GM12878 (cell line): Measurements from ENCODE around the gene SEMA4A. TPM values are rescaled to one million over a fixed set of nuclear protein-coding genes. Genes with fewer than 3 reads are reported as not detected.

Experiments used
- ATAC-seq: fragments of 200-7000 bp; cut with Tn5 transposase; 3 replicates; pipeline ENCODE4 v1.9.1; 2020; ENCODE audit warnings: mild to moderate bottlenecking, moderate library complexity
- BruUV-seq: library from RNA; stranded (reverse); fragments of 400-500 nt; replicated peaks from 2 replicates; lab custom pipeline; 2021; lab: Mats Ljungman, UMichigan
- CTCF ChIA-PET: fragments of 300-600 bp; sonication (Branson Sonifier 250); formaldehyde crosslinking; extraction: SDS; loops from one replicate; lab custom pipeline; 2021; ENCODE audit warnings: inconsistent platforms; lab: Yijun Ruan, JAX
- POLR2A ChIA-PET: fragments of 350-600 bp; formaldehyde crosslinking; extraction: SDS; loops from one replicate; lab custom pipeline; 2021; ENCODE audit warnings: inconsistent platforms; lab: Charles Lee
- RAD21 ChIA-PET: fragments of 300-600 bp; sonication (Branson Sonifier 250); formaldehyde crosslinking; loops from one replicate; lab custom pipeline; 2023; ENCODE audit warnings: antibody characterized with exemption; ENCODE audit not compliant: unreplicated experiment; lab: Charles Lee
- SMC1A ChIA-PET: fragments of 300-600 bp; sonication (Branson Sonifier 250); formaldehyde crosslinking; loops from one replicate; lab custom pipeline; 2023; ENCODE audit not compliant: unreplicated experiment, uncharacterized antibody; lab: Charles Lee
- DNase-seq: peaks from one replicate; pipeline ENCODE4 v3.0.0-alpha.2; 2011; ENCODE audit warnings: low read depth, low spot score
- FAIRE-seq: peaks from 3 replicates; lab custom pipeline; 2011; peaks lifted over from hg19 to GRCh38; lab: Jason Lieb, UNC
- H2AFZ ChIP-seq: 2 replicates; pipeline ENCODE4 v1.6.0; 2011; ENCODE audit warnings: low read depth, low read length, control low read depth; ENCODE audit not compliant: control insufficient read depth
- H3K27ac ChIP-seq: 2 replicates; pipeline ENCODE4 v1.5.1; 2011; ENCODE audit warnings: control low read depth; ENCODE audit not compliant: control insufficient read depth, insufficient read depth
- H3K27me3 ChIP-seq, 2 experiments: replicated peaks in 1 of 2; 2 replicates each; pipeline versions ENCODE4 v1.6.0 to v1.6.1; 2011; ENCODE audit warnings: low read length in 1 of 2; ENCODE audit not compliant: control insufficient read depth in 2 of 2, insufficient read depth in 2 of 2
- H3K36me3 ChIP-seq, 2 experiments: 2 replicates each; pipeline ENCODE4 v1.5.1; 2011; ENCODE audit warnings: low read length in 1 of 2; ENCODE audit not compliant: control insufficient read depth in 2 of 2, insufficient read depth in 2 of 2
- H3K4me1 ChIP-seq: 2 replicates; pipeline ENCODE4 v1.6.1; 2011; ENCODE audit warnings: mild to moderate bottlenecking, low read length, moderate library complexity, mixed read lengths; ENCODE audit not compliant: control insufficient read depth, insufficient read depth
- H3K4me2 ChIP-seq: 2 replicates; pipeline ENCODE4 v1.6.0; 2011; ENCODE audit warnings: control low read depth; ENCODE audit not compliant: control insufficient read depth, insufficient read depth
- H3K4me3 ChIP-seq: fragments of 200-600 bp; sonication (generic); 2 replicates; pipeline ENCODE4 v1.5.1; 2016
- H3K79me2 ChIP-seq: 2 replicates; pipeline ENCODE4 v1.6.0; 2011; ENCODE audit warnings: low read length; ENCODE audit not compliant: control insufficient read depth, insufficient read depth
- H3K9ac ChIP-seq: 2 replicates; pipeline ENCODE4 v1.8.0; 2011; ENCODE audit warnings: low read length, control low read depth, mixed read lengths; ENCODE audit not compliant: control insufficient read depth, insufficient read depth
- H3K9me3 ChIP-seq: replicated peaks from 3 replicates; pipeline ENCODE4 v1.5.1; 2011; ENCODE audit warnings: mild to moderate bottlenecking, low read length; ENCODE audit not compliant: control insufficient read depth, insufficient read depth
- H4K20me1 ChIP-seq: 2 replicates; pipeline ENCODE4 v1.6.0; 2011; ENCODE audit not compliant: control insufficient read depth, insufficient read depth
- HDGF ChIP-seq: fragments of 450-650 bp; IDR thresholded peaks from 2 replicates; pipeline ENCODE4 v1.6.1; 2016; ENCODE audit warnings: antibody characterized with exemption
- MTA3 ChIP-seq: IDR thresholded peaks from 2 replicates; pipeline ENCODE4 v1.6.1; 2012; ENCODE audit warnings: low read length, inconsistent platforms, borderline replicate concordance
- ZBTB33 ChIP-seq: fragments of 450-650 bp; IDR thresholded peaks from 2 replicates; pipeline ENCODE4 v1.6.1; 2017; ENCODE audit warnings: mild to moderate bottlenecking
- WGBS: methylation state at CpG from one replicate; pipeline ENCODE4 v1.1.6; 2016; ENCODE audit warnings: low lambda C conversion rate; ENCODE audit not compliant: insufficient replicate concordance, insufficient coverage; ENCODE audit errors: missing lambda C conversion rate; 5-methylcytosine and 5-hydroxymethylcytosine counted together
- in situ Hi-C: fragments of 300-500 bp; cut with MboI; formaldehyde crosslinking; loops from 9 replicates; pipeline ENCODE4 v1.14.3; 2018; ENCODE audit warnings: mixed read lengths
- intact Hi-C: fragments of 100-400 bp; cut with micrococcal nuclease; formaldehyde crosslinking; loops from one replicate; pipeline ENCODE4 v1.14.2; 2022; ENCODE audit not compliant: unreplicated experiment
- polyA plus RNA-seq, 11 experiments: library from polyadenylated mRNA; depleted of rRNA in 4 of 11; unstranded in 6 of 11; stranded (reverse) in 5 of 11; fragments of >200 nt; fragmentation: Nextera tagmentation in 4 of 11; fragmentation: Illumina TruSeq in 1 of 11; extraction: Ambion mirVana in 4 of 11; extraction: Trizol in 1 of 11; gene quantifications; 1 replicate in 1 of 11; 2 replicates in 10 of 11; pipeline versions ENCODE4 v1.2.1 to v1.2.3, GENCODE V29; 2011 to 2016; ENCODE audit warnings: inconsistent platforms in 2 of 11, missing spikeins in 2 of 11, low read depth in 1 of 11
- total RNA-seq, 4 experiments: library from RNA; depleted of rRNA in 3 of 4; stranded (reverse); fragments of >200 nt in 3 of 4; fragmentation: Illumina TruSeq in 1 of 4; extraction: Trizol in 1 of 4; gene quantifications; 2 replicates each; pipeline versions ENCODE4 v1.2.1 to v1.2.3, GENCODE V29; 2013 to 2021

The SEMA4A gene
- total and polyA plus RNA-seq, 10 of the 15 experiments (the other 5 are each of a cell fraction or from before 2014, with no cell fraction given) = 2.6 to 64.2 (median 32.8) TPM

GRCh38 chr1:156120318-156120717, 33.1 kb upstream of the SEMA4A start:
- no peaks in the 10 kb centered on the region for H3K27me3 ChIP-seq
- H3K27ac ChIP-seq = peak overlapping the region; percentile 64
- peaks cover 49% of the 10 kb centered on the region for H3K4me1 ChIP-seq
- POLR2A ChIA-PET = interaction anchor here (0.7 to 12.7 kb wide), 6 partner anchors 8 to 103 kb away, joined by 6 to 128 read pairs (median 17); no protein-coding TSS in a partner anchor
- WGBS = 98% methylated on average over 3 of the region's 3 CpGs
- H3K4me2 ChIP-seq = peak overlapping the region; percentile 81
- H2AFZ ChIP-seq = no peak overlapping the region
- DNase-seq (no peak), ATAC-seq (no peak), FAIRE-seq (peak; percentile 35)
- H3K9me3 ChIP-seq = no peaks in the 10 kb centered on the region
- H3K36me3 ChIP-seq = no peaks in the 10 kb centered on the region; a peak in 1 of 4 replicates
- H4K20me1 ChIP-seq = no peaks in the 10 kb centered on the region
- BruUV-seq = no TSS peak
- intact Hi-C loops (no loop called here), in situ Hi-C loops (no loop called here)
- H3K9ac ChIP-seq = peak overlapping the region; percentile 15; the same call in 1 of the 2 replicates
- H3K4me3 ChIP-seq = peak overlapping the region; percentile 35; the same call in 1 of the 2 replicates
- SMC1A ChIA-PET = interaction anchor here (1.2 to 23.6 kb wide), 4 partner anchors 9 to 162 kb away, joined by 3 to 874 read pairs (median 48); partner anchors contain the start of gene SMG5
- peaks cover 84% of the 10 kb centered on the region for H3K79me2 ChIP-seq
- no peak for TF ChIP-seq MTA3
- TF ChIP-seq ZBTB33 = no peak
- 0 out of 2 replicates have a peak, but pooled peaks have one; percentile 45 for TF ChIP-seq HDGF
- CTCF ChIA-PET = interaction anchor here (1.3 to 25.7 kb wide), 4 partner anchors 9 to 131 kb away, joined by 3 to 1294 read pairs (median 24); no protein-coding TSS in a partner anchor
- RAD21 ChIA-PET = interaction anchor here (0.5 to 22.2 kb wide), 4 partner anchors 8 to 1311 kb away, joined by 3 to 695 read pairs (median 54); no protein-coding TSS in a partner anchor
